ENCODE data around the gene TGIF1.

Gene TGIF1

GRCh38 chr18:3480827-3481573 lies 31.0 kb downstream of the TGIF1 start:
- H3K4me3 Mint-ChIP-seq, result no peak overlapping the region
- ATAC-seq, result no peak
- peak overlapping the region in 1 of 2 donors; percentile 89 for H3K27ac Mint-ChIP-seq
- no peaks in the 10 kb centered on the region for H3K4me1 Mint-ChIP-seq
- no peaks in the 10 kb centered on the region for H3K9me3 Mint-ChIP-seq
- no peak for DNase-seq
- no peaks in the 10 kb centered on the region for H3K27me3 Mint-ChIP-seq

DNA sequence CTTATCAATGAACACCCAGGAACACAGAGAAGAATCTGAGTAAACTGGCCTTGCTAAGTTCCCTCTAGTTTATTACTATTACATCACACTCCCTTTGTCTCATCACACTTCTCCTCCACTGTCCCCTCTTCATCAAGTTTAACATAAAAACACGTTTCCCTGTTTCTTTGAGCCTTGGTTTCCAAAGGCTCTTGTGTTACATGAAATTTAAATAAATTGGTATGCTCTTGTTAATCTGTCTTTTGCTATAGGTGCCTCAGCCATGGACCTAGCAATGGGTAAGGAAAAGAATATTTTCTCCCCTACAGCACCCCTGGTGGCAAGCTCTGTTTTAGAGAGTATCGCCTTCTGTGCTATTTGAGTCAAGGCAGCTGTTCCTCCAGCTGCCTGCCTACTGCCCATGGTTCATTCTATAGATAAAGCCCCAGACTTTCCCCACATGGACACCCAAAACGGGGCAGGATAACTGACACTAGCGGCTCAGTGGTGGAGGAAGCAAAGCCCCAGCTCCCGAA lies 31.8 kb downstream of the TGIF1 start:
- no peaks in the 10 kb centered on the region for H3K27me3 Mint-ChIP-seq
- H3K4me1 Mint-ChIP-seq, result no peaks in the 10 kb centered on the region
- H3K27ac Mint-ChIP-seq, result peak overlapping the region in 1 of 2 donors; percentile 20
- H3K4me3 Mint-ChIP-seq, result no peak overlapping the region
- no peaks in the 10 kb centered on the region for H3K9me3 Mint-ChIP-seq
- DNase-seq, result no peak
- ATAC-seq, result peak; percentile 69

DNA sequence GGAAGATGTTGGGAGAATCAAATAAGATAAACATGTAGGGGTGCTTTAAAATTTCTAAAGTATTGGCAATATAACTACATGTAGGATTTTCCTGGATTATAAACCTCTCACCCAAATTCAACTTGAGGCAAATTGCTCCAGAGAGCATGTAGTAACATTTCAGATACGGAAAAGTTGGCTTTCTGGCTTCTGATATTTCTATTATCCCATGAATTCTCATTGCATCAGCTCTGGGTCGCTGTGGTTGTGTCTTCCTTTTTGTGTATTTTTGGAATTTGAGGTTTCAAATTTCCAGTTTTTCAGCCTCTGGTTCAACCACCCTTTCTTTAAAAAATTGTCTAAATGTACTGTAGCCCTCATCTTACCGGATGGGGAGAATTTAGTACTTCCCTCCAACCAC lies 32.3 kb downstream of the TGIF1 start:
- Mint-ChIP-seq H3K4me1 (no peaks in the 10 kb centered on the region), H3K27me3 (no peaks in the 10 kb centered on the region), H3K4me3 (no peak overlapping the region), H3K9me3 (no peaks in the 10 kb centered on the region), H3K27ac (no peak overlapping the region)
- DNase-seq (no peak), ATAC-seq (no peak)

DNA sequence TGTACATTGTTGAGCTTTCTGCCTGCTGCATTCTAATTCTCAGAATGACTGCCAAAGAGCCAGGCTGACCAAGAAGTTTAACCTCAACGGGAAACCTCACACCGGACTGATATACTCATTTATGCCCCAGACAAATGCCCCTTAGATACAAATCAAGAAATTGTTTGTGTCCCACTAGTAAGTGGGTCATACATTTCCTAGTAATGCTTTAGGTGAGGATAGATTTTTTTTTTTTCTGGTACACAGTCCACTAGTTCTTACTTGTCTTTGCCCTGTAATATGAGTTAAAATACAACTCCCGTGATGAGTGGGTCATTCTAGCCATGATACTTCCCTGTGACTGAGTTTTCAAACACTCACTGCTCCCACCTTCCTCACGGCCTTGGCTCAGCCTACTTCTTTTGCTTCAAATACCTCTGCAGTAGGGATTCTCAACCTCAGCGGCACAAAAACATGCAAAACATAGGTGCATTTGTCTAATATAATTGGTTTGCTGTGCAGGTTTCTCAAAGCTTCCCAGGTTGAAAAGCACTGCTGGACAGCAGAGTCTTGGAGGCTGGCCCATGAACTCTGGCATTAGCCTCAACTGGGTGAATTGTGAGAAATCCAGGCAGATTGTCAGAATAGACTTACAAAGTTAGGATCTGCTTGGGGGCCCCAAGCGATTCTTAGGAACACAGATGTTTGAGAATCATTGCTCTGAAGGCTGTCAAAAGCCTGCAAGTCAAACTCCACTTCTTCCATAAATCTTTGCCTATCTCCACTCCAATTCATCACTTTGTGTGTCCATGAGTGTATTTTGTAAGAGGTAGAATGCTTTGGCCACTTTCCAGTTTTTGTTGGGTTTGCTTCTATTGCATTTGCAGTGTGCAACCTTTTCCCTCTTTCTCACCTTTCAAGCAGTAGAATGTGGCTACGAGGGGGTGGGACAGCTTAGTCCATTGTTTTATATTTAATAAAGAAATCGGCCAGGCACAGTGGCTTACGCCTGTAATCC lies 35.5 kb downstream of the TGIF1 start:
- Mint-ChIP-seq H3K4me3 (no peak overlapping the region), H3K4me1 (no peaks in the 10 kb centered on the region), H3K27ac (peak overlapping the region in 1 of 2 donors; percentile 64), H3K27me3 (no peaks in the 10 kb centered on the region), H3K9me3 (no peaks in the 10 kb centered on the region)
- DNase-seq (no peak), ATAC-seq (peak; percentile 26)

DNA sequence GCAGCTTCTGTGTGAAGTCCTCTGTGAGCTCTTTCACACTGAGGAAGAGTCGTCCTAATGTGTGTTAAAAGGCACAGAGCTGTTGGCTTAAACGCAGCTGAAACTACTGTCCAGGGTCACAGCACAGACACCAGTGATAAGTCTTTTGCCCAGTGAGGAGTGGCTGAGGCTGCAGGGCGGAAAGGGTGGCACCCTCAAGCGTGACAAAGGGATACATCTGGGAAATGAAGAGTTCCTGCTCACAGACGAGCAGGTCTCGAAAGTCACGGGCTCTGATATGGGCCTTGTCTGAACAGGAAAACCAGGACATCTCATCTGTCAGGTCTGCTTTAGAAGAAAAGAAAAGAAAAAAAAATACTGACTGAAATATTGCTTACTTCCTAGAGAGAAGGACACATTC lies 36.5 kb downstream of the TGIF1 start:
- Mint-ChIP-seq H3K4me1 (no peaks in the 10 kb centered on the region), H3K9me3 (no peaks in the 10 kb centered on the region), H3K27ac (peak overlapping the region in 1 of 2 donors; percentile 54), H3K4me3 (no peak overlapping the region), H3K27me3 (no peaks in the 10 kb centered on the region)
- DNase-seq (no peak), ATAC-seq (no peak)

- ATAC-seq (no peak), DNase-seq (no peak)
- H3K4me1 Mint-ChIP-seq, result peaks cover 10% of the 10 kb centered on the region
- H3K9me3 Mint-ChIP-seq, result no peaks in the 10 kb centered on the region
- H3K27me3 Mint-ChIP-seq, result peaks cover 23% of the 10 kb centered on the region
- peak overlapping the region in 1 of 2 donors; percentile 59 for H3K27ac Mint-ChIP-seq
- no peak overlapping the region for H3K4me3 Mint-ChIP-seq
Measured at GRCh38 chr18:3489462-3489861, 39.5 kb downstream of the TGIF1 start.

GRCh38 chr18:3491981-3492555 lies 42.1 kb downstream of the TGIF1 start:
- Mint-ChIP-seq H3K4me1 (peaks cover 10% of the 10 kb centered on the region), H3K27me3 (peaks cover 23% of the 10 kb centered on the region), H3K4me3 (no peak overlapping the region), H3K9me3 (no peaks in the 10 kb centered on the region), H3K27ac (no peak overlapping the region)
- no peak for ATAC-seq
- no peak for DNase-seq

GRCh38 chr18:3492721-3493120 lies 42.7 kb downstream of the TGIF1 start:
- Mint-ChIP-seq H3K9me3 (no peaks in the 10 kb centered on the region), H3K4me3 (no peak overlapping the region), H3K4me1 (peaks cover 10% of the 10 kb centered on the region), H3K27me3 (peaks cover 27% of the 10 kb centered on the region), H3K27ac (no peak overlapping the region)
- DNase-seq, result no peak
- ATAC-seq, result no peak

GRCh38 chr18:3493501-3494244 lies 43.7 kb downstream of the TGIF1 start:
- Mint-ChIP-seq H3K4me3 (peak overlapping the region; percentile 18 to 36), H3K27me3 (peaks cover 36% of the 10 kb centered on the region), H3K4me1 (peaks cover 13% of the 10 kb centered on the region), H3K9me3 (no peaks in the 10 kb centered on the region), H3K27ac (no peak overlapping the region)
- ATAC-seq (no peak), DNase-seq (no peak)

GRCh38 chr18:3494245-3494526 lies 44.2 kb downstream of the TGIF1 start:
- Mint-ChIP-seq H3K4me3 (no peak overlapping the region), H3K27me3 (peaks cover 41% of the 10 kb centered on the region)

GRCh38 chr18:3494569-3494968 lies 44.6 kb downstream of the TGIF1 start:
- Mint-ChIP-seq H3K27me3 (peaks cover 45% of the 10 kb centered on the region), H3K9me3 (no peaks in the 10 kb centered on the region), H3K4me3 (no peak overlapping the region), H3K4me1 (peaks cover 22% of the 10 kb centered on the region), H3K27ac (no peak overlapping the region)
- no peak for ATAC-seq
- DNase-seq, result no peak

More at GRCh38 chr18:3494245-3494526, 44.2 kb downstream of the TGIF1 start:
- Mint-ChIP-seq H3K9me3 (no peaks in the 10 kb centered on the region), H3K4me1 (peaks cover 19% of the 10 kb centered on the region), H3K27ac (no peak overlapping the region)
- ATAC-seq (no peak), DNase-seq (no peak)

DNA sequence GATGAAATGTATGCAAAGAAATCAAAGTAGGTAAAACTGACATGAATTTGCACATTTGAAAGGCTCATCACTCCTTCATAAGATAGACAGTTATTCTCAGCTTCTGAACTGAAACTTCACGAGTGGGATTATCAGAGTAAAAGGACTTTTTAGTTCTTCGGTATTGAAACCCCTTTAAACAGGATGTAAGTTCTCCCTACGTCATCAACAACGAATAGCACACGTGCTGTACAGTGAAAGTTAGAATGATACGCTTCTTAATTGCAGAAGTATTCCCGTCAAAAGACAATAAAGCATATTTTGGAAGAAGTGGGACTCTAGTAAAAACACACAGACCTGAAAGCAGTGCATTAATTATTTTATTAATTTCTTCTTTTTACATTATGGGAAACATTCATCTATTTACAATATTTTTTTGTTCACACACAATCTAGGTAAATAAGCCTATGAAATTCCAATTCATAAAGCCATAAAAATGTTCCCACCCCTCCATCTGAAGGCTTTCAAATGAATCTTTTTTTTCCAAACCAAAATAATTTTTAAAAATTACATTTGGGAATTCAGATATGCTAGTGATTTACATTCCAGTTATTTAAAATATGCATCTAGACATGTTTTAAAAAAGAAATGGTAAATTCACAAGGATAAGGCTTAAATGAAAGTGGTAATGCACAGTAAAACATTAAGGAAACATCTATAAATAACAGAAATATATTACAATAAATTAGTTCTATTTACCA lies 45.9 kb downstream of the TGIF1 start:
- Mint-ChIP-seq H3K9me3 (no peaks in the 10 kb centered on the region), H3K27me3 (peaks cover 55% of the 10 kb centered on the region), H3K4me3 (no peak overlapping the region), H3K4me1 (peaks cover 27% of the 10 kb centered on the region), H3K27ac (no peak overlapping the region)
- DNase-seq (no peak), ATAC-seq (no peak)

DNA sequence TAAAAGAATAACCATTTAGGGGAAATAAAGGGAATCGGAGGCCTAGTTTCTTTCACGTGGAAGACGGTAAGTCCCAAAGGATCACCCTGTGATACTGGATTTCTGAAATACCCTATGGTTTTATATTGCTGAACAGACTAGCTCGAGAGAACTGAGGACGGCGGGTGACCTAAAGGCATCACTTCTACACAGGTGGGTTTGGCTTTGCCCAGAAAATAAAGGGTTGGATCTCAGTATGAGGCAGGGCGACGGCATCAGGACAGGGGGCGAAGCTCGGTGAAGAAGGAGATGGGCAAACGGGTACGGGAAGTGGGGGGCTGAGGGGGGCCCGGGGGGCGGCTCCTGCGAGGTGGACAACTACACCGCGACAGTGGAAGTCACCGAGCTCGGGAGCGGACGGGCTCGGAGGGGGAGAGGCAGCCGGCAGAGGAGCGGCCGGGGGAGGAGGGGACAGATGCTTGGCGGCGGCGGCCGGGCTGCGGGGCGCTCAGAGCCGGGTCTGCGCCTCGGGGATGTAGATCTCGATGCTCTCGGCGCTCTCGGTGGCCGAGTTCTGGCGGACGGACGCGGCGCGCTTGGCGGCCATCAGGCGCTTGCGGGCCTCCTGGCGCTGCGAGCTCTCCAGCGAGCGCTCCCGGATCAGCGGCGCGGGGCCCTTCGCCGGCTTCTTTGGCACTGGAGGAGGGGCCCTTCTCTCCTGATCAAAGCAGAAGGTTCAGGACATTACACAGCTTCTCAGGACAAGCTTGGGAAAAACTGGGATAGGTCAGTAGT lies 48.9 kb downstream of the TGIF1 start:
- H3K4me1 Mint-ChIP-seq, result peaks cover 20% of the 10 kb centered on the region
- ATAC-seq (peak; percentile 68), DNase-seq (peak in 1 of 2 donors; percentile 16)
- peaks cover 37% of the 10 kb centered on the region for H3K27me3 Mint-ChIP-seq
- H3K9me3 Mint-ChIP-seq, result no peaks in the 10 kb centered on the region
- H3K27ac Mint-ChIP-seq, result peak overlapping the region in 1 of 2 donors; percentile 63
- H3K4me3 Mint-ChIP-seq, result peak overlapping the region; percentile 73 to 76

DNA sequence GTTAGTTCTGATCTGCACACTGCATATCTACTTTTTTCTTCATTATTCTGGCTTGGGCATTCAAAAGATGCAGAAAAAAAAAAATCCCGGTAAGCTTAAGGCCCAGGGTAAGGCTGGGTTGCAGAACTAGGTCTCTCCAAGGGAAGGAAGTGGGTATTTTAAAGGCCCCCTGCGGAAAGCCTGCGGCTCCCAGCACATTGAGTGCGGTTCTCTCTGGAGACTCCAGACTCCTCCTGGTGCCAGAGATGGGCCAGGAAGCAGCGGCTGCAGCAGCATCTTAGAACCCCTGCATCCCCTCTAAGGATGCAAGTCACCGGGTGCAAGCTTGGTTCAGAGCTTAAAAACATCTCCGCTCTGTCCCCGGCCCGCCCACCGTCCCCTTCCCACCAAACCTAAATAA lies 49.5 kb downstream of the TGIF1 start:
- peak; percentile 23 for ATAC-seq
- no peak for DNase-seq
- no peaks in the 10 kb centered on the region for H3K9me3 Mint-ChIP-seq
- H3K4me1 Mint-ChIP-seq, result peaks cover 17% of the 10 kb centered on the region
- H3K27me3 Mint-ChIP-seq, result peaks cover 32% of the 10 kb centered on the region
- peak overlapping the region in 1 of 2 donors; percentile 24 for H3K27ac Mint-ChIP-seq
- H3K4me3 Mint-ChIP-seq, result peak overlapping the region; percentile 73 to 76
